ENCODE measurements around the gene OR5AU1. TPM values are rescaled to one million over a fixed set of nuclear protein-coding genes. Genes with fewer than 3 reads are reported as not detected.

The OR5AU1 gene
- total RNA-seq, result not detected in 2 replicates

GRCh38 chr14:21155963-21156362 is at the start of gene OR5AU1:
OR5AU1 (minus strand) TSS chr14:21156063; CDS start chr14:21155872, 191 bp downstream.

Other genes starting within 250 kb of the OR5AU1 start
- not detected in 2 replicates for gene RNASE2, start 200.6 kb downstream of the OR5AU1 start, total RNA-seq
- 81.0 and 82.7 TPM in 2 replicates for gene METTL17, start 166.1 kb downstream of the OR5AU1 start, total RNA-seq
- not detected in 2 replicates for gene SLC39A2, start 156.8 kb downstream of the OR5AU1 start, total RNA-seq
- gene NDRG2, start 131.0 kb downstream of the OR5AU1 start, total RNA-seq, result 1.3 and 1.5 TPM in 2 replicates
- gene TPPP2, start 125.8 kb downstream of the OR5AU1 start, total RNA-seq, result not detected in 2 replicates
- gene RNASE13, start 121.3 kb downstream of the OR5AU1 start, total RNA-seq, result not detected in 2 replicates
- gene RNASE7, start 113.7 kb downstream of the OR5AU1 start, total RNA-seq, result not detected in 2 replicates
- gene RNASE8, start 98.2 kb downstream of the OR5AU1 start, total RNA-seq, result not detected in 2 replicates
- gene ARHGEF40, start 85.8 kb downstream of the OR5AU1 start, total RNA-seq, result 28.2 and 31.1 TPM in 2 replicates
- 2.2 and 3.0 TPM in 2 replicates for gene ZNF219, start 57.4 kb downstream of the OR5AU1 start, total RNA-seq
- not detected in 2 replicates for gene TMEM253, start 55.0 kb downstream of the OR5AU1 start, total RNA-seq
- 933 and 937 TPM in 2 replicates for gene HNRNPC, start 113.4 kb upstream of the OR5AU1 start, total RNA-seq
- not detected in 2 replicates for gene RPGRIP1, start 124.0 kb upstream of the OR5AU1 start, total RNA-seq
- gene SUPT16H, start 228.0 kb upstream of the OR5AU1 start, total RNA-seq, result 63.6 and 68.6 TPM in 2 replicates